Endodermal cell (in vitro differentiated cells): Measurements from ENCODE around the gene AIG1. TPM values are rescaled to one million over a fixed set of nuclear protein-coding genes. Genes with fewer than 3 reads are reported as not detected.
"Not testable (repeated sequence)": the region's sequence is repeated elsewhere in the genome, so short reads cannot be mapped to it uniquely, and the experiment has no call there.

ENCODE experiments used
- DNase-seq: peaks from one replicate; pipeline ENCODE4 v3.0.0-alpha.2; 2017
- H3K27ac ChIP-seq: 2 replicates; pipeline ENCODE4 v1.5.1; 2013; ENCODE audit warnings: mild to moderate bottlenecking, low read depth, low read length, moderate library complexity
- H3K27me3 ChIP-seq: 2 replicates; pipeline ENCODE4 v1.6.1; 2013; ENCODE audit warnings: mild to moderate bottlenecking, low read length, moderate library complexity; ENCODE audit not compliant: insufficient read depth, control insufficient read depth, poor library complexity, severe bottlenecking
- H3K36me3 ChIP-seq: 2 replicates; pipeline ENCODE4 v1.7.0; 2013; ENCODE audit warnings: mild to moderate bottlenecking, low read length, moderate library complexity; ENCODE audit not compliant: control insufficient read depth, insufficient read depth
- H3K4me1 ChIP-seq: one replicate; pipeline ENCODE4 v1.7.0; 2013; ENCODE audit warnings: low read length; ENCODE audit not compliant: control insufficient read depth, insufficient read depth
- H3K4me3 ChIP-seq: 2 replicates; pipeline ENCODE4 v1.5.1; 2013; ENCODE audit warnings: mild to moderate bottlenecking, low read length, moderate library complexity
- H3K9ac ChIP-seq: 2 replicates; pipeline ENCODE4 v1.6.1; 2013; ENCODE audit warnings: mild to moderate bottlenecking, low read length, moderate library complexity; ENCODE audit not compliant: poor library complexity, severe bottlenecking; ENCODE audit errors: extremely low read depth
- H3K9me3 ChIP-seq: 2 replicates; pipeline ENCODE4 v1.6.1; 2013; ENCODE audit warnings: mild to moderate bottlenecking, low read length, moderate library complexity; ENCODE audit not compliant: control insufficient read depth
- H3K27ac Mint-ChIP-seq: 2 replicates; pipeline ENCODE4 v1.8.0; 2020; ENCODE audit warnings: mixed read lengths
- H3K27me3 Mint-ChIP-seq: 2 replicates; pipeline ENCODE4 v1.8.0; 2021; ENCODE audit warnings: mild to moderate bottlenecking, mixed read lengths; ENCODE audit not compliant: insufficient read depth
- H3K36me3 Mint-ChIP-seq: 2 replicates; pipeline ENCODE4 v1.8.0; 2020; ENCODE audit warnings: low read depth, mixed read lengths
- H3K4me1 Mint-ChIP-seq: 2 replicates; pipeline ENCODE4 v1.8.0; 2020; ENCODE audit warnings: mixed read lengths
- H3K4me3 Mint-ChIP-seq: 2 replicates; pipeline ENCODE4 v1.8.0; 2020; ENCODE audit warnings: mild to moderate bottlenecking, moderate library complexity, mixed read lengths
- H3K9me3 Mint-ChIP-seq: 2 replicates; pipeline ENCODE4 v1.8.0; 2020; ENCODE audit warnings: mild to moderate bottlenecking, mixed read lengths
- WGBS, 2 experiments: methylation state at CpG; one replicate each; pipeline versions ENCODE4 v1.1.5 to v1.1.7; 2013; ENCODE audit warnings: missing lambda C conversion rate in 2 of 2, mixed read lengths in 1 of 2; ENCODE audit not compliant: insufficient coverage in 1 of 2, insufficient read length in 1 of 2; 5-methylcytosine and 5-hydroxymethylcytosine counted together
- total RNA-seq, 2 donors: library from RNA; stranded (reverse); fragmentation: NEBNext Ultra II Directional in 1 of 2; extraction: Animal tissue kit (Norgen Biotek cat#: 25700) in 1 of 2; gene quantifications; 2 replicates in 1 of 2; 3 replicates in 1 of 2; pipeline ENCODE4 v1.2.1, GENCODE V29; 2021
- TF ChIP-seq, protein P1 (sequence below): fragments of 200-600 bp; sonication (generic); conservative IDR thresholded peaks from 2 replicates; pipeline ENCODE4 v1.5.0; 2021; ENCODE audit warnings: antibody characterized with exemption, mild to moderate bottlenecking

Gene AIG1
- total RNA-seq, 2 donors from 2014 or later = 23.0 to 25.2 TPM

DNA sequence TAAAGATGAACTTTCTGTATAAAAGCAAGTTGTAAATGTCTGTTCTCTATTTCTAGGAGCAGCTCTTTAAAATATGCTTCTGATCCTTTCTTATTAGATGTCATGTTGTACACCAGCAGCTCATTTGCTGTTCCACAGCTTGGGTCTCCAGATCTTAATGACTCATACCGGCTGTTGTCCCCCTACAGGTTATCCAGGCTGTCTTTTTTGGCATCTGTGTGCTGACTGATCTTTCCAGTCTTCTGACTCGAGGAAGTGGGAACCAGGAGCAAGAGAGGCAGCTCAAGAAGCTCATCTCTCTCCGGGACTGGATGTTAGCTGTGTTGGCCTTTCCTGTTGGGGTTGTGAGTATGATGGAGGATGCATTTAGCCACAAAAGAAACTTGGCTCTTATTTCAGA, 76.0 kb downstream of the AIG1 start:
- H3K9me3 ChIP-seq = peaks cover under 1% of the 10 kb centered on the region
- Mint-ChIP-seq H3K27ac (no peak overlapping the region), H3K4me3 (no peak overlapping the region), H3K4me1 (no peaks in the 10 kb centered on the region), H3K27me3 (no peaks in the 10 kb centered on the region), H3K9me3 (no peaks in the 10 kb centered on the region), H3K36me3 (no peaks in the 10 kb centered on the region)
- peak; percentile 53 for DNase-seq
- no peak overlapping the region for H3K4me3 ChIP-seq
- TF ChIP-seq, protein P1, sequence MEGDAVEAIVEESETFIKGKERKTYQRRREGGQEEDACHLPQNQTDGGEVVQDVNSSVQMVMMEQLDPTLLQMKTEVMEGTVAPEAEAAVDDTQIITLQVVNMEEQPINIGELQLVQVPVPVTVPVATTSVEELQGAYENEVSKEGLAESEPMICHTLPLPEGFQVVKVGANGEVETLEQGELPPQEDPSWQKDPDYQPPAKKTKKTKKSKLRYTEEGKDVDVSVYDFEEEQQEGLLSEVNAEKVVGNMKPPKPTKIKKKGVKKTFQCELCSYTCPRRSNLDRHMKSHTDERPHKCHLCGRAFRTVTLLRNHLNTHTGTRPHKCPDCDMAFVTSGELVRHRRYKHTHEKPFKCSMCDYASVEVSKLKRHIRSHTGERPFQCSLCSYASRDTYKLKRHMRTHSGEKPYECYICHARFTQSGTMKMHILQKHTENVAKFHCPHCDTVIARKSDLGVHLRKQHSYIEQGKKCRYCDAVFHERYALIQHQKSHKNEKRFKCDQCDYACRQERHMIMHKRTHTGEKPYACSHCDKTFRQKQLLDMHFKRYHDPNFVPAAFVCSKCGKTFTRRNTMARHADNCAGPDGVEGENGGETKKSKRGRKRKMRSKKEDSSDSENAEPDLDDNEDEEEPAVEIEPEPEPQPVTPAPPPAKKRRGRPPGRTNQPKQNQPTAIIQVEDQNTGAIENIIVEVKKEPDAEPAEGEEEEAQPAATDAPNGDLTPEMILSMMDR = peak; percentile 52
- no peaks in the 10 kb centered on the region for H3K27me3 ChIP-seq
- H3K36me3 ChIP-seq = no peaks in the 10 kb centered on the region
- H3K27ac ChIP-seq = no peak overlapping the region
- H3K4me1 ChIP-seq = no peaks in the 10 kb centered on the region
- WGBS, 2 experiments = 87 to 92% methylated on average over 3 of the region's 3 CpGs
- H3K9ac ChIP-seq = no peak overlapping the region

GRCh38 chr6:143139239-143139784, 78.6 kb downstream of the AIG1 start:
- H3K9me3 Mint-ChIP-seq = no peaks in the 10 kb centered on the region
- no peaks in the 10 kb centered on the region for H3K27me3 Mint-ChIP-seq
- DNase-seq = no peak
- Histone ChIP-seq H3K4me3 (no peak overlapping the region), H3K36me3 (no peaks in the 10 kb centered on the region), H3K9me3 (no peaks in the 10 kb centered on the region), H3K27me3 (no peaks in the 10 kb centered on the region), H3K9ac (no peak overlapping the region), H3K4me1 (no peaks in the 10 kb centered on the region), H3K27ac (no peak overlapping the region)
- TF ChIP-seq, protein P1 = no peak
- no peak overlapping the region for H3K27ac Mint-ChIP-seq
- 95 to 100% methylated on average over 3 of the region's 3 CpGs for WGBS, 2 experiments
- no peaks in the 10 kb centered on the region for H3K36me3 Mint-ChIP-seq
- H3K4me3 Mint-ChIP-seq = no peak overlapping the region
- no peaks in the 10 kb centered on the region for H3K4me1 Mint-ChIP-seq

GRCh38 chr6:143139884-143140283, 79.2 kb downstream of the AIG1 start:
- H3K27me3 ChIP-seq, H3K4me3 Mint-ChIP-seq, H3K36me3 Mint-ChIP-seq, H3K36me3 ChIP-seq, H3K9ac ChIP-seq, H3K27ac Mint-ChIP-seq, H3K4me1 Mint-ChIP-seq, H3K4me1 ChIP-seq, H3K27me3 Mint-ChIP-seq, H3K9me3 Mint-ChIP-seq, H3K27ac ChIP-seq, DNase-seq, H3K4me3 ChIP-seq, H3K9me3 ChIP-seq: not testable (repeated sequence)
- 78 to 80% methylated on average over 5 of the region's 5 CpGs for WGBS, 2 experiments

DNA sequence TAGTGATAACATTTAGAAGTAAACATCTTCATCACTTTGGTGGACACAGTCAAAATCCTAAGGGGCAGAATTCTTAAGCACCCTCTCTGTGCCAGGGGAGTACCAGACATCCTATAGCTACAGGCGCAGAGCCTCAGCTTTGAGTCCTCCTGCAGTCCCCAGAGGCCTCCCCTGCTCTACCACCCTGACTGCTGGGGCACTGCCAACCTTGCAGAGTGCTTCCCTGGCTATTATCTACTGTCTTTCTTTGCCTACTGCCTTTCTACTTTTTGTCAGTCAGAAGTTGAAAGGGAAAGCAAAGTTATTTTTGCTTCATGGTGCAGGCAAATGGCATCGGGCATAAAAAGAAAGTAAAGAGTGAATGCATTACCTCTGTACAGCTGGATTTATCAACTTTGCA, 80.1 kb downstream of the AIG1 start:
- no peaks in the 10 kb centered on the region for H3K27me3 Mint-ChIP-seq
- TF ChIP-seq, protein P1 = no peak
- Histone ChIP-seq H3K4me3 (no peak overlapping the region), H3K27me3 (no peaks in the 10 kb centered on the region), H3K9me3 (no peaks in the 10 kb centered on the region), H3K4me1 (no peaks in the 10 kb centered on the region), H3K27ac (no peak overlapping the region), H3K9ac (no peak overlapping the region), H3K36me3 (no peaks in the 10 kb centered on the region)
- H3K27ac Mint-ChIP-seq = no peak overlapping the region
- no peak for DNase-seq
- no peaks in the 10 kb centered on the region for H3K4me1 Mint-ChIP-seq
- no peak overlapping the region for H3K4me3 Mint-ChIP-seq
- no peaks in the 10 kb centered on the region for H3K9me3 Mint-ChIP-seq
- no peaks in the 10 kb centered on the region for H3K36me3 Mint-ChIP-seq
- 94 to 96% methylated on average over 2 of the region's 2 CpGs for WGBS, 2 experiments
